ENCODE data around the gene MCTP2.

The MCTP2 gene

GRCh38 chr15:94370206-94370935 lies 139.0 kb downstream of the MCTP2 start:
- H3K27me3 Mint-ChIP-seq = no peaks in the 10 kb centered on the region
- H3K36me3 Mint-ChIP-seq (ENCODE audit: low read depth) = no peaks in the 10 kb centered on the region
- peaks cover 8% of the 10 kb centered on the region for H3K4me1 Mint-ChIP-seq (ENCODE audit: low read depth)
- intact Hi-C loops (cut with micrococcal nuclease) = no loop called here
- H3K4me3 Mint-ChIP-seq = no peak overlapping the region
- no peaks in the 10 kb centered on the region for H3K9me3 Mint-ChIP-seq
- H3K27ac Mint-ChIP-seq = peak overlapping the region; percentile 57

GRCh38 chr15:94370936-94371285 lies 139.6 kb downstream of the MCTP2 start:
- intact Hi-C loops (cut with micrococcal nuclease) = no loop called here
- H3K36me3 Mint-ChIP-seq (ENCODE audit: low read depth) = no peaks in the 10 kb centered on the region
- H3K4me3 Mint-ChIP-seq = no peak overlapping the region
- no peaks in the 10 kb centered on the region for H3K9me3 Mint-ChIP-seq
- peaks cover 8% of the 10 kb centered on the region for H3K4me1 Mint-ChIP-seq (ENCODE audit: low read depth)
- peak overlapping the region; percentile 57 for H3K27ac Mint-ChIP-seq
- H3K27me3 Mint-ChIP-seq = no peaks in the 10 kb centered on the region

GRCh38 chr15:94372821-94373220 lies 141.5 kb downstream of the MCTP2 start:
- intact Hi-C loops (cut with micrococcal nuclease) = no loop called here
- Mint-ChIP-seq H3K9me3 (no peaks in the 10 kb centered on the region), H3K4me3 (no peak overlapping the region), H3K27me3 (no peaks in the 10 kb centered on the region), H3K27ac (no peak overlapping the region), H3K4me1 (ENCODE audit: low read depth) (peaks cover 12% of the 10 kb centered on the region), H3K36me3 (ENCODE audit: low read depth) (no peaks in the 10 kb centered on the region)

- H3K27ac Mint-ChIP-seq = no peak overlapping the region
- H3K27me3 Mint-ChIP-seq = no peaks in the 10 kb centered on the region
- no peak overlapping the region for H3K4me3 Mint-ChIP-seq
- H3K9me3 Mint-ChIP-seq = no peaks in the 10 kb centered on the region
- H3K36me3 Mint-ChIP-seq (ENCODE audit: low read depth) = no peaks in the 10 kb centered on the region
- intact Hi-C loops (cut with micrococcal nuclease) = no loop called here
- peaks cover 8% of the 10 kb centered on the region for H3K4me1 Mint-ChIP-seq (ENCODE audit: low read depth)
These were observed 144.6 kb downstream of the MCTP2 start for GRCh38 chr15:94375997-94376396.

- no peaks in the 10 kb centered on the region for H3K27me3 Mint-ChIP-seq
- intact Hi-C loops (cut with micrococcal nuclease) = no loop called here
These were observed 148.6 kb downstream of the MCTP2 start for GRCh38 chr15:94379986-94380385.

GRCh38 chr15:94380798-94381197 lies 149.4 kb downstream of the MCTP2 start:
- intact Hi-C loops (cut with micrococcal nuclease) = no loop called here
- H3K27ac Mint-ChIP-seq = no peak overlapping the region
- H3K27me3 Mint-ChIP-seq = no peaks in the 10 kb centered on the region
- peaks cover 27% of the 10 kb centered on the region for H3K4me1 Mint-ChIP-seq (ENCODE audit: low read depth)
- H3K4me3 Mint-ChIP-seq = no peak overlapping the region
- H3K9me3 Mint-ChIP-seq = no peaks in the 10 kb centered on the region
- no peaks in the 10 kb centered on the region for H3K36me3 Mint-ChIP-seq (ENCODE audit: low read depth)

More at GRCh38 chr15:94379986-94380385, 148.6 kb downstream of the MCTP2 start:
- H3K27ac Mint-ChIP-seq = no peak overlapping the region
- H3K36me3 Mint-ChIP-seq (ENCODE audit: low read depth) = no peaks in the 10 kb centered on the region
- H3K4me3 Mint-ChIP-seq = no peak overlapping the region
- peaks cover 27% of the 10 kb centered on the region for H3K4me1 Mint-ChIP-seq (ENCODE audit: low read depth)
- no peaks in the 10 kb centered on the region for H3K9me3 Mint-ChIP-seq

- H3K9me3 Mint-ChIP-seq = no peaks in the 10 kb centered on the region
- peaks cover 27% of the 10 kb centered on the region for H3K4me1 Mint-ChIP-seq (ENCODE audit: low read depth)
- H3K27me3 Mint-ChIP-seq = no peaks in the 10 kb centered on the region
- no peaks in the 10 kb centered on the region for H3K36me3 Mint-ChIP-seq (ENCODE audit: low read depth)
- H3K4me3 Mint-ChIP-seq = no peak overlapping the region
- H3K27ac Mint-ChIP-seq = no peak overlapping the region
- intact Hi-C loops (cut with micrococcal nuclease) = no loop called here
These were observed 150.0 kb downstream of the MCTP2 start for GRCh38 chr15:94381384-94381783.

GRCh38 chr15:94383041-94383440 lies 151.7 kb downstream of the MCTP2 start:
- no peak overlapping the region for H3K27ac Mint-ChIP-seq
- no peak overlapping the region for H3K4me3 Mint-ChIP-seq
- no peaks in the 10 kb centered on the region for H3K9me3 Mint-ChIP-seq
- H3K27me3 Mint-ChIP-seq = no peaks in the 10 kb centered on the region
- H3K36me3 Mint-ChIP-seq (ENCODE audit: low read depth) = no peaks in the 10 kb centered on the region
- intact Hi-C loops (cut with micrococcal nuclease) = no loop called here
- H3K4me1 Mint-ChIP-seq (ENCODE audit: low read depth) = peaks cover 34% of the 10 kb centered on the region

GRCh38 chr15:94383706-94384105 lies 152.3 kb downstream of the MCTP2 start:
- peaks cover 36% of the 10 kb centered on the region for H3K4me1 Mint-ChIP-seq (ENCODE audit: low read depth)

GRCh38 chr15:94385441-94385840 lies 154.1 kb downstream of the MCTP2 start:
- no peak overlapping the region for H3K4me3 Mint-ChIP-seq
- no peaks in the 10 kb centered on the region for H3K36me3 Mint-ChIP-seq (ENCODE audit: low read depth)
- no peaks in the 10 kb centered on the region for H3K9me3 Mint-ChIP-seq
- no peak overlapping the region for H3K27ac Mint-ChIP-seq
- H3K27me3 Mint-ChIP-seq = no peaks in the 10 kb centered on the region
- intact Hi-C loops (cut with micrococcal nuclease) = no loop called here
- H3K4me1 Mint-ChIP-seq (ENCODE audit: low read depth) = peaks cover 42% of the 10 kb centered on the region

More at GRCh38 chr15:94383706-94384105, 152.3 kb downstream of the MCTP2 start:
- intact Hi-C loops (cut with micrococcal nuclease) = no loop called here
- Mint-ChIP-seq H3K27me3 (no peaks in the 10 kb centered on the region), H3K36me3 (ENCODE audit: low read depth) (no peaks in the 10 kb centered on the region), H3K9me3 (no peaks in the 10 kb centered on the region), H3K4me3 (no peak overlapping the region), H3K27ac (no peak overlapping the region)

GRCh38 chr15:94386351-94386750 lies 155.0 kb downstream of the MCTP2 start:
- no peak overlapping the region for H3K4me3 Mint-ChIP-seq
- H3K4me1 Mint-ChIP-seq (ENCODE audit: low read depth) = peaks cover 39% of the 10 kb centered on the region
- no peak overlapping the region for H3K27ac Mint-ChIP-seq
- intact Hi-C loops (cut with micrococcal nuclease) = no loop called here
- H3K9me3 Mint-ChIP-seq = no peaks in the 10 kb centered on the region
- no peaks in the 10 kb centered on the region for H3K27me3 Mint-ChIP-seq
- H3K36me3 Mint-ChIP-seq (ENCODE audit: low read depth) = no peaks in the 10 kb centered on the region

- no peak overlapping the region for H3K4me3 Mint-ChIP-seq
- peak overlapping the region; percentile 19 for H3K27ac Mint-ChIP-seq
- peaks cover 35% of the 10 kb centered on the region for H3K4me1 Mint-ChIP-seq (ENCODE audit: low read depth)
- no peaks in the 10 kb centered on the region for H3K9me3 Mint-ChIP-seq
- intact Hi-C loops (cut with micrococcal nuclease) = no loop called here
- H3K36me3 Mint-ChIP-seq (ENCODE audit: low read depth) = no peaks in the 10 kb centered on the region
- H3K27me3 Mint-ChIP-seq = no peaks in the 10 kb centered on the region
These were observed 156.1 kb downstream of the MCTP2 start for GRCh38 chr15:94387442-94387841.

GRCh38 chr15:94387849-94388441 lies 156.6 kb downstream of the MCTP2 start:
- H3K4me1 Mint-ChIP-seq (ENCODE audit: low read depth) = peaks cover 30% of the 10 kb centered on the region
- no peak overlapping the region for H3K4me3 Mint-ChIP-seq
- peak overlapping the region; percentile 19 for H3K27ac Mint-ChIP-seq
- H3K9me3 Mint-ChIP-seq = no peaks in the 10 kb centered on the region
- intact Hi-C loops (cut with micrococcal nuclease) = no loop called here
- H3K27me3 Mint-ChIP-seq = no peaks in the 10 kb centered on the region
- no peaks in the 10 kb centered on the region for H3K36me3 Mint-ChIP-seq (ENCODE audit: low read depth)

- H3K4me1 Mint-ChIP-seq (ENCODE audit: low read depth) = no peaks in the 10 kb centered on the region
- H3K27ac Mint-ChIP-seq = no peak overlapping the region
- no peaks in the 10 kb centered on the region for H3K9me3 Mint-ChIP-seq
- no peaks in the 10 kb centered on the region for H3K36me3 Mint-ChIP-seq (ENCODE audit: low read depth)
- no peak overlapping the region for H3K4me3 Mint-ChIP-seq
- H3K27me3 Mint-ChIP-seq = no peaks in the 10 kb centered on the region
- intact Hi-C loops (cut with micrococcal nuclease) = no loop called here
These were observed 164.3 kb downstream of the MCTP2 start for GRCh38 chr15:94395640-94396039.

GRCh38 chr15:94397337-94397736 lies 166.0 kb downstream of the MCTP2 start:
- intact Hi-C loops (cut with micrococcal nuclease) = no loop called here
- Mint-ChIP-seq H3K9me3 (no peaks in the 10 kb centered on the region), H3K4me3 (no peak overlapping the region), H3K27me3 (no peaks in the 10 kb centered on the region), H3K27ac (no peak overlapping the region), H3K4me1 (ENCODE audit: low read depth) (no peaks in the 10 kb centered on the region), H3K36me3 (ENCODE audit: low read depth) (no peaks in the 10 kb centered on the region)
